Measurements from ENCODE around the gene ING2.

DNA sequence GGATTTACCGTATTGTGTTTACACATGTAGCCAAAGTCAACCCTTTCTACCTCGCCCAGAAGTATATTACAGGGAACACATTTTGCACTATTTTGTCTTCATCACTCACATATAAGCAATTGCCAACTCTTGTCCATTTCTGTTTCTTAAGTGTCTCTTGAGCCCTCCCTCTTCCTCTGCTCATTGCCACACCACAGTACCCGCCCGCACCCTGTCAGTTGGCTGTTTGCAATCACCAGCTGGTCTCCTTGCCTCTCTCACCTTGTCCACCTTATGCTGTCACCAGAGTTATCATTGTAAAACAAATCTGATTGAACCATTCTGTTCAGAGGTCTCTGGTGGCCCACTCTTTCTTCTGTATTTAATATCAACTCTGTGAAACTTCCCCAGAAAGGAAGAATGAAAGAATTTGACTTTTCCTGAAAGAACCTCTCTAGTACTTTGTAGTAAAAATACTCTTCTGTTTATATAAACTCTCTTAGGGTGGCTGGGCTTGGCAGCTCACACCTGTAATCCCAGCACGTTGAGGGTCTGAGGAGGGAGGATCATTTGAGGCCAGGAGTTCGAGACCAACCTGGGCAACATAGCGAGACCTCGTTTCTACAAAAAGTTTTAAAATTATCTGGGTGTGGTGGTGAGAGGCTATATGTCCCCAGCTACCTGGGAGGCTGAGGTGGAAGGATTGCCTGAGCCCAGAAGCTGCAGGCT, 50.2 kb downstream of the ING2 start:
- TF ChIP-seq CTCF (IDR thresholded peaks at IDR 0.05) (no peak), POLR2A (IDR thresholded peaks at IDR 0.05) (no peak)
